ENCODE measurements around the gene MLF1.

MLF1 gene

DNA sequence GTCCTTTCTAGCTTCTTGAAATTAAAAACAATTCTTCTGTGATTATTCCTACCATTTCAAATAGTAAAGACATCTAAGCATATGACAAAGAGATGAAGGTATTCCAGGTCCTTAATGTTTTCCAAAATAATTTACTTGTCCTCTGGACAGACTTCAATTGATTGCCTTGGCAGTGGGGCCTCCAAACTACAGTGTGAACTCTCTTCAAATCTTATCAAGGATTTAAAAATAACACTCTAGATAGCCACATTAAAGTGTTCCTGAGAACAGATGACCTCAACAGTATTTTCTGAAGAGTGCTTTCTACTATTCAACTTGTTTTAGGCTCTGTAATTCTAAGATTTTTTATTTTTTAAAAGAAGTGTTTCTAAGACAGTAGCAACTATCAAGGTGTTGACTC is 7.9 kb upstream of the MLF1 start:
- no peak overlapping the region for H3K4me3 Mint-ChIP-seq
- peaks cover 4% of the 10 kb centered on the region for H3K36me3 Mint-ChIP-seq
- no peaks in the 10 kb centered on the region for H3K4me1 Mint-ChIP-seq
- no peak overlapping the region for H3K27ac Mint-ChIP-seq
- ATAC-seq, result no peak
- H3K9me3 Mint-ChIP-seq, result peaks cover 10% of the 10 kb centered on the region
- H3K27me3 Mint-ChIP-seq, result peaks cover 23% of the 10 kb centered on the region

DNA sequence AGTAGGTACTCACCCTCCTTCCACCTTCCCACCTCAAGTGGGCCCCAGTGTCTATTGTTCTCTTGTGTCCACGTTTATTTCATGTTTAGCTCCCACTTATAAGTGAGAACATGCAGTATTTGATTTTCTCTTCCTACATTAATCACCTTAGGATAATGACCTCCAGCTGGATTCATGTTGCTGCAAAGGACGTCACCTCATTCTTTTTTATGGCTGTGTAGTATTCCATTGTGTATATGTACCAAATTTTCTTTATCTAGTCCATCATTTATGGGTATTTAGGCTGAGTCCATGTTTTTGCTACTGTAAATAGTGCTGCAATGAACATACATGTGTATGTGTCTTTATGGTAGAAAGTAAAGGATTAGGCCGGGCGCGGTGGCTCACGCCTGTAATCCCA is 5.9 kb upstream of the MLF1 start:
- Mint-ChIP-seq H3K36me3 (peaks cover 4% of the 10 kb centered on the region), H3K9me3 (peaks cover 7% of the 10 kb centered on the region), H3K4me3 (no peak overlapping the region), H3K4me1 (no peaks in the 10 kb centered on the region), H3K27me3 (peaks cover 43% of the 10 kb centered on the region), H3K27ac (no peak overlapping the region)
- no peak for ATAC-seq

DNA sequence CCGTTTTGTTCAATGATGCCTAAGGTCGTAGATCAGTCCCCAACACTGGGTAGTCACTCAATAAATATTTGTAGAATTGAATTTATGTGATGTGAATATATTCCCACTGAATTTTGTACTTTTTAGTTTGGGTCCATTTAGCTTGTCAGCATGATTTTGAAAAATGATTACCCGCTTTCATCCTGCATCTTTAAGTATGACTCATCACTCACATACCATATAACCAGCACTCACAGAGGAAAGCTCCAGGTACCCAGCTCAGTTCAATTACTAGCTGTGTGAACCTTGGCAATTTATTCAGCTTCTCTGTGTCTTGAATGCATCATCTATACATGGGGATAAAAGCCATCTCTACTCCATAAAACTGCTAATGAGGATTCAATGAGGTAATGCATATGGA is 2.2 kb upstream of the MLF1 start:
- ATAC-seq, result no peak
- Mint-ChIP-seq H3K9me3 (peaks cover 15% of the 10 kb centered on the region), H3K27me3 (peaks cover 70% of the 10 kb centered on the region), H3K4me3 (no peak overlapping the region), H3K27ac (no peak overlapping the region), H3K4me1 (peaks cover 13% of the 10 kb centered on the region), H3K36me3 (peaks cover 10% of the 10 kb centered on the region)

DNA sequence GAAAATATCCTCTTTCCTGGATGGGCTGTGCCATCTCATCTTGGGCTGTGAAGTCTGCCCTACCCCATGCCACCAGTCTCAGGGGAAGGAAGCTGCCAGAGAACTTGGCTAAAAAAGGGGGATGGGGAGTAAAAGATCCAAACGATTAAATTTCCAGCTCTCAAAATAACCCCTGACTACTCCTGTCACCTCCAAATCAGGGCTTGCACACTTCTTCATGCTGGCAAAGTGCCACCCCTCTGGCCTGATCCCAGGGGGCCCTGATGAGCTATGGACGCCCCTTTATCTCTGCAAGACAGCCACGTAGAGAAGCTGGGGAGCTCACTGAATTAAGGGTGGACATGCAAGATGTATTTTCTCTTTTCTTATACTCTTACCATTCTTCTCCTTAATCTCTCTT is 1.2 kb upstream of the MLF1 start:
- Mint-ChIP-seq H3K9me3 (peaks cover 15% of the 10 kb centered on the region), H3K4me3 (no peak overlapping the region), H3K27ac (no peak overlapping the region), H3K27me3 (peaks cover 69% of the 10 kb centered on the region), H3K36me3 (peaks cover 10% of the 10 kb centered on the region), H3K4me1 (peaks cover 13% of the 10 kb centered on the region)
- ATAC-seq, result no peak

DNA sequence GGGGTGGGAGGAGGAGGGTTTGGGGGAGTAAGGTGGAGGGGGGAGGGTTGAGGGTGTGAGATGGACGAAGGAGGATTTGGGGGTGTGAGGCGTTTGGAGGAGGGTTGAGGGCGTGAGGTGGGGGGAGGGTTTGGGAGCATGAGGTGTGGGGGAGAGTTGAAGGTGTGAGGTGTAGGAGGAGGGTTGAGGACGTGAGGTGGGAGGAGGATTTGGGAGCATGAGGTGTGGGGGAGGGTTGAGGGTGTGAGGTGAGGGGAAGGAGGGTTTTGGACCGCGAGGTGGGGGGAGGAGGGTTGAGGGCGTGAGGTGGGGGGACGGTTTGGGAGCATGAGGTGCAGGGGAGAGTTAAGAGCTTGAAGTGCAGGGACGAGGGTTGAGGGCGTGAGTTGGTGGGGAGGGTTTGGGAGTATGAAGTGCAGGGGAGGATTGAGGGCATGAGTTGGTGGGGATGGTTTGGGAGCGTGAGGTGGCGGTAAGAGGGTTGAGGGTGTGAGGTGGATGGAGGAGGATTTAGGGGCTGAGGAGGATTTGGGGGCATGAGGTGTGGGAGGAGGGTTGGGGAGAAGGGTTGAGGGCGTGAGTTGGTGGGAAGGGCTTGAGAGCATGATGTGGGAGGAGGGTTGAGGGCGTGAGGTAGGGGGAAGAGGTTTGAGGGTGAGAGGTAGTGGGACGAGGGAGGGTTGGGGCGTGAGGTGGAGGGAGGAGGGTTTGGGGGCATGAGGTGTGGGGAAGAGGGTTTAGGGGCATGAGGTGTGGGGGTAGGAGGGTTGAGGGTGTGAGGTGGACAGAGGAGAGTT is 1.2 kb downstream of the MLF1 start:
- H3K4me3 Mint-ChIP-seq, result no peak overlapping the region
- ATAC-seq, result peak; percentile 37
- no peak overlapping the region for H3K27ac Mint-ChIP-seq
- H3K9me3 Mint-ChIP-seq, result peaks cover 8% of the 10 kb centered on the region
- peaks cover 13% of the 10 kb centered on the region for H3K4me1 Mint-ChIP-seq
- peaks cover 54% of the 10 kb centered on the region for H3K27me3 Mint-ChIP-seq
- peaks cover 7% of the 10 kb centered on the region for H3K36me3 Mint-ChIP-seq

DNA sequence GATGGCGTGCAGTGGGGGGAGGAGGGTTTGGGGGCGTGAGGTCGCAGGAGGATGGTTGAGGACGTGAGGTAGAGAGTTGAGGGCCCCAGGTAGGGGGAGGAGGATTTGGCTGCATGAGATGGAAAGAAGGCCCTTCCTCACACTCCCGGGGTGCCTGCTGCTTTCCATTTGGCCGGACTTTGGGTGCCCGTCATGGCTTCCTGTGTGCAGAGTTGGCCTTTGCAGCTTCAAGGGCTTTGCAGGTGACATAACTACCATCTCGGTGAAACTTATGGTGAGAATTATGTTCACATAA is 1.7 kb downstream of the MLF1 start:
- Mint-ChIP-seq H3K36me3 (peaks cover 7% of the 10 kb centered on the region), H3K27me3 (peaks cover 51% of the 10 kb centered on the region), H3K4me1 (peaks cover 13% of the 10 kb centered on the region), H3K27ac (no peak overlapping the region), H3K9me3 (peaks cover 8% of the 10 kb centered on the region), H3K4me3 (no peak overlapping the region)
- no peak for ATAC-seq

DNA sequence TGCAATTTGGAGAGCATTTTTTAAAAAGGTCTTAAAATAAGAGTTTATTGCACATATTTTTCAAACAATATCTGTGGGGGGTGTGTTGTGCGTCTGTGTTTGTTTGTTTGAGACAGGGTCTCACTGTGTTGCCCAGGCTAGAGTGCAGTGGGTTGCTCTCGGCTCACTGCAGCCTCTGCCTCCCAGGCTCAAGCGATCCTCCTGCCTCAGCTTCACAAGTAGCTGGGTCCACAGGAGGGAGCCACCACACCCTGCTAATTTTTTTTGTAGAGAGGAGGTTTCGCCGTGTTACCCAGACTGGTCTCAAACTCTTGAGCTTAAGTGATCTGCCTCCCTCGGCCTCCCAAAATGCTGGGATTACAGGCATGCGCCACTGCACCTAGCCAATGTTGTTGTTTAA is 2.7 kb downstream of the MLF1 start:
- no peak for ATAC-seq
- H3K36me3 Mint-ChIP-seq, result peaks cover 7% of the 10 kb centered on the region

DNA sequence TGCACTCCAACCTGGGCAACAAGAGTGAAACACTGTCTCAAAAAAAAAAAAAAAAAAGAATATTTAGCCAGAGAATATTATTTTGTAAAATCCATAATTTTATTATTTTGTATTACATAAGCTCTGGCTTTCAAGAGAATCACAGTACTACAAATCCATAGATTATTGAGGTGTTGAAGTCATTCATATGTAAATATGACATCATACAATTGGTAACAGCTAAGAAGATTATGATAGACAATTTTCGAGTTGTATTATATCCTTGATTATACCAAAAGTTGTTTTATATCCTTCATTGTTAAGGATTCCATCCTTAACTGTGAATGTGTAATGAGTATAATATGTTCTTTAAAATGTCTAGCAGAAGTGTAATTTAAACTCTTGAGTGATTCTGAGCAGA is 3.7 kb downstream of the MLF1 start:
- no peak overlapping the region for H3K27ac Mint-ChIP-seq

More for the DNA sequence above, 2.7 kb downstream of the MLF1 start:
- Mint-ChIP-seq H3K27ac (no peak overlapping the region), H3K27me3 (peaks cover 41% of the 10 kb centered on the region), H3K4me3 (no peak overlapping the region), H3K4me1 (peaks cover 13% of the 10 kb centered on the region), H3K9me3 (peaks cover 8% of the 10 kb centered on the region)

DNA sequence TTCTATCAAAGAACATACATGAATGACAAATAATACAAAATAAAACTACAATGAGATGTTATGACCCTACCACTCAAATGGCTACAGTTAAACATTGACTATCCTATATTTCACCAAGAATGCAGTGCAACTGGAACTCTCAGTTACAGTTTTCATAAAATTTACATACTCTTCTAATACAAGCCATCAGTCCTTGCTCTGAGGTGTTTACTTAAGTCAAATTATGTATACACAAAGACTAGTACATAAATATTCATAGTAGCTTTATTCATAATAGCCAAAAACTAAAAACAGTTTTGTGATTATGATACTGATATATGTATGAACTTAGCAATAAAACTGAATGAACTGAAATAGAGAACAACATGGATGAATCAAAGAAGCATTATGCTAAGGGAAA is 19.2 kb downstream of the MLF1 start:
- ATAC-seq, result no peak
- Mint-ChIP-seq H3K4me1 (no peaks in the 10 kb centered on the region), H3K36me3 (no peaks in the 10 kb centered on the region), H3K9me3 (no peaks in the 10 kb centered on the region), H3K27ac (no peak overlapping the region), H3K27me3 (no peaks in the 10 kb centered on the region), H3K4me3 (no peak overlapping the region)

More for the DNA sequence above, 3.7 kb downstream of the MLF1 start:
- H3K9me3 Mint-ChIP-seq, result peaks cover 8% of the 10 kb centered on the region
- peaks cover 32% of the 10 kb centered on the region for H3K27me3 Mint-ChIP-seq
- ATAC-seq, result no peak
- H3K4me1 Mint-ChIP-seq, result peaks cover 13% of the 10 kb centered on the region
- H3K4me3 Mint-ChIP-seq, result no peak overlapping the region
- peaks cover 7% of the 10 kb centered on the region for H3K36me3 Mint-ChIP-seq

DNA sequence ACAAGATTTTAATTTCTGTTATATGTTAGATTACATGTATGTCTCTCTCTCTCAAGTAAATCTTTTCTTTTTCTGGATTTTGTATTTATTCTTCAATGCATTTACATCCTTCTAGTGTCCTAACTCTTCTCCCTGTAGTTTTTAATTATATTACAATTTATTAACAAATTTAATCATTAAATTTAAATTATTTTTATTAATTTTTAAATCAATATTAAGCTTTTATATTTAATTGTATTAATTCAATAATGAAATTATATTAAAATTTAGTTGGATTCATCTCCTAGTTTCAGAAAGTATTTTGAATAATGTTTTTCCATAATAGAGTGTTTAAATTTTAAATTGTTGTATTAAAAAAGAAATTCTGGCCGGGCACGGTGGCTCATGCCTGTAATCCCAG is 29.8 kb downstream of the MLF1 start:
- no peak for ATAC-seq
- no peak overlapping the region for H3K27ac Mint-ChIP-seq
- H3K9me3 Mint-ChIP-seq, result no peaks in the 10 kb centered on the region
- H3K4me3 Mint-ChIP-seq, result no peak overlapping the region
- H3K36me3 Mint-ChIP-seq, result no peaks in the 10 kb centered on the region
- no peaks in the 10 kb centered on the region for H3K27me3 Mint-ChIP-seq
- no peaks in the 10 kb centered on the region for H3K4me1 Mint-ChIP-seq

DNA sequence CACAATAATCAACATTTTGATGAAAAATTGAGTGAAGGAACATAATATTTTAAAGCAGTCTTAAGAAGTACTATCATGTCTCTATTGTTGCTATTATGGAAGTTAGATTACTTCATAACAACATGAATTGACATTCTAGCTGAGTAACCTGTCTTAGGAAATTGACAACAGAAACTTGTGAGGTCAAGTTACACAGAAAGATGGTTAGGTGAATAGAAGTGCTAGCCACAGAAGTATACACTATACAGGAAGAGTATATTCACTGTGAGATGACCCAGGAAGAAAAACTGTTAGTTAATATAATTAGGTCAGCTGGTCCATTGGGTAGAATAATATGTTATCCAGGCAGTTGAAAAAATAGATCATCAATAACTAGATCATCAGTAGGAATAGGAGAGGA is 31.2 kb downstream of the MLF1 start:
- Mint-ChIP-seq H3K9me3 (no peaks in the 10 kb centered on the region), H3K27me3 (no peaks in the 10 kb centered on the region), H3K4me3 (no peak overlapping the region), H3K27ac (no peak overlapping the region), H3K36me3 (no peaks in the 10 kb centered on the region), H3K4me1 (no peaks in the 10 kb centered on the region)
- ATAC-seq, result no peak

DNA sequence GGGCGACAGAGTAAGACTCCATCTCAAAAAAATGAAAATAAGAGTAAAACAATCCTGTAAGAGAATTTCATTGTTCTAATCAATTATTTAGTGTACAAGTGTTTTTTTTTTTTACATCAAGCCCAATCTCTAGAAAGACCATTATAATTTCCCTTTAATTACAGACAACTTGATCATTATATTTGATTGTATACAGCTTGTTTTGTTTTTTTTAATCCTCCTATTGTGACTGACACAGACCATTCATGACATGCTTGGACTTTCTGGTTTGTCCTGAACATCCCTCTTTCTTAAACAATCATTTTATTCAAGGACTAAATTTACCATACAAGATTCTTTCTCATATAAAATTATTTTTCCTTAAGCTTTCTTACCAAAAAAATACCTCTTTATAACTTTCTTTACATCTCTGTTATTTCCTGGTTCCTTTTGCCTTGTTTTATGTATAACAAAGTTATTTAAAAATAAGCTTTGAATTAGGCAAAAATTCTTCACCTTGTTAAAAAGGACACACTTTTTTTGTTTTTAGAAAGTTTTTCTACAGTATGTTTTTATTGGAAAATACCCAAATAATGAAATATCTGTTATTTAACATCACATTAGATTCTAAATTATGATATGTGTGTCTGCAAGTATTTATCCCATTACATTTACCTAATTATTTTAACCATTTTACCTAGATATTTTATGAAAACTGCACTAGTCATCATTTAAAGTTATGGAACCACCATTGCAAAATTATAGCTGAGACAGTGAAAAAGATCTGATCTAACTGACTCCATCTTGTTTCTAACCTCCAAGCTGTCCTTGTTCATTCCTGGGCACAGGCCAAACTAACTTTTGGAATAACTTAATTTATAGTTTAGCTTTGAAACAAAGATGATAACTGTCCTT is 47.2 kb downstream of the MLF1 start:
- no peak overlapping the region for H3K27ac Mint-ChIP-seq
- H3K27me3 Mint-ChIP-seq, result peaks cover 16% of the 10 kb centered on the region
- ATAC-seq, result no peak
- no peaks in the 10 kb centered on the region for H3K4me1 Mint-ChIP-seq
- peaks cover 10% of the 10 kb centered on the region for H3K9me3 Mint-ChIP-seq
- H3K4me3 Mint-ChIP-seq, result no peak overlapping the region
- H3K36me3 Mint-ChIP-seq, result no peaks in the 10 kb centered on the region

DNA sequence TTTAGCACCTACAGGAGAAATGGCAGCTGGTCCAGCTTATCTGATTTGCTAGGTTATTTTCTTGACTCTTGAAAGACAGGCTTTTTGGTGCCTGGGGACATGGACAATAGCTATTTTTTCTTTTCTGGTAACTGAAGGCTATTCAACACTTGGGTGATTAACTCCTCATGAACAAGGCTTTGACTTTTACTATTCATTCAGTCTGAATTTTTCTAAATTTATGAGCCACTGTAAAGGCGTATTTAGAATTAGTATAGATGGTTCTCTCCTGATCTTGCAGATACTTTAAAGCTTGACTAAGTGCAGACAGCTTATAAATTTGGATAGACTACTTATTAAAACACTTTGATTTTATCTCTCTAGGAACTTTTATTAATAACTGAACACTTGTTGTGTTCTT is 54.9 kb downstream of the MLF1 start:
- no peaks in the 10 kb centered on the region for H3K36me3 Mint-ChIP-seq
- peaks cover 6% of the 10 kb centered on the region for H3K9me3 Mint-ChIP-seq
- no peak overlapping the region for H3K4me3 Mint-ChIP-seq
- no peaks in the 10 kb centered on the region for H3K4me1 Mint-ChIP-seq
- ATAC-seq, result no peak
- H3K27me3 Mint-ChIP-seq, result peaks cover 67% of the 10 kb centered on the region
- no peak overlapping the region for H3K27ac Mint-ChIP-seq

DNA sequence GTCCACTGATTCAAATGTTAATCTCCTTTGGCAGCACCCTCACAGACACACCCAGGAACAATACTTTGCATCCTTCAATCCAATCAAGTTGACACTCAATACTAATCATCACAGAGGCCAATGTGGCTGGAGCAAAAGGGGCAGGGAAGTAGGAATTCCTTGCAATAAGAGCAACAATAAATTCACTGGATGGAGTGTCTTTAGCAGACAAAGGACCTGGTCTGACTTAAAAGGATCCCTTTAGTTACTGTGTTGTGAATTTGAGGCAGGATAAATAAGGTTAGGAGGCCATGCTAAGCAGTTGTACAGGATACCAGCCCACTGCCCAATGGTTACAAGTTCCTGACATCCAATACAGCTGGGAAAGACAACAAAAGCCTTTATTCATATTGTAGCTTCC is 61.0 kb downstream of the MLF1 start:
- no peaks in the 10 kb centered on the region for H3K36me3 Mint-ChIP-seq
- no peaks in the 10 kb centered on the region for H3K9me3 Mint-ChIP-seq
- no peak overlapping the region for H3K27ac Mint-ChIP-seq
- no peak overlapping the region for H3K4me3 Mint-ChIP-seq
- ATAC-seq, result no peak
- H3K4me1 Mint-ChIP-seq, result no peaks in the 10 kb centered on the region
- H3K27me3 Mint-ChIP-seq, result peaks cover 43% of the 10 kb centered on the region

DNA sequence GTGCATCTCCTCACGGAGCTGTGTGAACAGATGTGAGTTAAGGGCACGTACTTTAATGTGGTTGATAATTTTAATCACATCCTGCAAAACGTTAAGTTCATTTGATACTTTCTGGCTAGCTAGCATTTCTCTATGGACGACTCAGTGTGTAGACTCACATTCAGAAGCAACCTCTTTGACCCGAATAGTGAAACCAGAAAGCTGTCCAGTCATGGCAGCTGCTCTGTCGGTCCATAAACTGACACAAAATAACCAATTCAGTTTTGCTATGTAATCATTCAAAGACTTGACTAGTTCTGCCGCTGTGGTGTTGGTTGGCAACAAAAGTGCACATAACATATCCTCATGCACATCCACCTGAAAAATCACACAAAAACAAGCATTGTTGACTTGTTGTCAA is 69.7 kb downstream of the MLF1 start:
- no peak overlapping the region for H3K4me3 Mint-ChIP-seq
- no peaks in the 10 kb centered on the region for H3K9me3 Mint-ChIP-seq
- H3K4me1 Mint-ChIP-seq, result peaks cover 14% of the 10 kb centered on the region
- ATAC-seq, result no peak
- H3K27ac Mint-ChIP-seq, result no peak overlapping the region
- H3K36me3 Mint-ChIP-seq, result no peaks in the 10 kb centered on the region
- no peaks in the 10 kb centered on the region for H3K27me3 Mint-ChIP-seq

DNA sequence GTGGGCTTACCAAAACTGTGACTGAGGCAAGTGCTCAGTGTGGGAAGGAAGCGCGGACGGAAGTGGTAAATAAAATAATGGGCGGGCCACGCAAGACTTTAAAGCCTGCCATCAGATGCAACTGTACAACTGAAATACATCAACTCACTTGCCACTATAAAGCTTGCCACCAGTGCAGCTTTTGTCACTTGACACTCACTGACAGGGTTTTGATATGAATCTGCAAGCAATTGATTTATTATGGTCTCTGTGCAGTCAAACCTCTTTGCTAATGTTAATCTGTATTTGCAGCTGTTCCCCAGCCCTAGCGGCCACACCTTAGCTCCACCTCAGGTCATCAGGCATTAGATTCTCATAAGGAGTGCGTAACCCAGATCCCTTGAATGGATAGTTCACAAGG is 71.0 kb downstream of the MLF1 start:
- no peaks in the 10 kb centered on the region for H3K27me3 Mint-ChIP-seq
- H3K4me3 Mint-ChIP-seq, result no peak overlapping the region
- no peaks in the 10 kb centered on the region for H3K9me3 Mint-ChIP-seq
- H3K27ac Mint-ChIP-seq, result no peak overlapping the region
- H3K36me3 Mint-ChIP-seq, result no peaks in the 10 kb centered on the region
- ATAC-seq, result no peak
- peaks cover 14% of the 10 kb centered on the region for H3K4me1 Mint-ChIP-seq

Measured in stimulated activated memory B cell treated with anti-CD40 and anti-IgM and Interleukin-4, amounts not matched to agents 10 μg/mL and 1 μg/mL and 100 μg/mL, for 72 hours (primary cell).